Measurements from ENCODE around the gene RASL10B.

DNA sequence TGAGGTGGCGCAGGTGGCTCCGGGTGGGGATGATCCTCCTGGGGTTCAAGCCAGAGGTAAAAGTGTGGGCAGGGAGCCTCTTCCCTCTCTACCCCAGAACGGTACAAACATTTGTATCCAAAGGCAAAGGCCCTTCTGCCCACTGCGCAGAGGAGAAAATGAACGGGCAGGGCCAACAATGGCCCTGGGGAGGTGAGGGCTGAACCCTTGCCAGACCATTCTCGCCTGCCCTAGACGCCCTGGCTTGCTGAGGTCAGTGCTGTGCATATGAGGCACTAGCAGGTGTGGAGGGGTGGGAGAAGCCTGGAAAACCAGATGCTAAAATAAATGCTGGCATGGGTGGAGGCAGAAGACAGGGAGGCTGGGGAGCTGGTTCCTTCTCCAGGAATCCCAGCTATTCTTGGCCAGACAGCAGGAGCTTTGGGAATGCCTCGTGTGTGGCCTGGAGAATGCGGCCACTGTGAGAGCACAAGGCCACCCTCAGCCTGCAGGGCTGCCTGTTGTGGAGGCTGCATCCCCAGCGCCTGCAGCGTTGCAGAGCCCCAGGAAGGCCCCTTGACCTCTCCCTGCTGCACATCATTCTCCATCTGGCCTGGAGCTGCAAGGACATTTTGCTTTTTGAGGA is 33.8 kb downstream of the RASL10B start:
- TF ChIP-seq, protein P1, sequence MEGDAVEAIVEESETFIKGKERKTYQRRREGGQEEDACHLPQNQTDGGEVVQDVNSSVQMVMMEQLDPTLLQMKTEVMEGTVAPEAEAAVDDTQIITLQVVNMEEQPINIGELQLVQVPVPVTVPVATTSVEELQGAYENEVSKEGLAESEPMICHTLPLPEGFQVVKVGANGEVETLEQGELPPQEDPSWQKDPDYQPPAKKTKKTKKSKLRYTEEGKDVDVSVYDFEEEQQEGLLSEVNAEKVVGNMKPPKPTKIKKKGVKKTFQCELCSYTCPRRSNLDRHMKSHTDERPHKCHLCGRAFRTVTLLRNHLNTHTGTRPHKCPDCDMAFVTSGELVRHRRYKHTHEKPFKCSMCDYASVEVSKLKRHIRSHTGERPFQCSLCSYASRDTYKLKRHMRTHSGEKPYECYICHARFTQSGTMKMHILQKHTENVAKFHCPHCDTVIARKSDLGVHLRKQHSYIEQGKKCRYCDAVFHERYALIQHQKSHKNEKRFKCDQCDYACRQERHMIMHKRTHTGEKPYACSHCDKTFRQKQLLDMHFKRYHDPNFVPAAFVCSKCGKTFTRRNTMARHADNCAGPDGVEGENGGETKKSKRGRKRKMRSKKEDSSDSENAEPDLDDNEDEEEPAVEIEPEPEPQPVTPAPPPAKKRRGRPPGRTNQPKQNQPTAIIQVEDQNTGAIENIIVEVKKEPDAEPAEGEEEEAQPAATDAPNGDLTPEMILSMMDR (IDR thresholded peaks at IDR 0.05): no peak
- TF ChIP-seq POLR2AphosphoS5 (IDR thresholded peaks at IDR 0.05): peak in 1 of 2 donors; percentile 25
